Loucy (cell line): ENCODE measurements around the gene TIGD4.

Experiments
- H2AFZ ChIP-seq: fragments of 200-600 bp; sonication (generic); 2 replicates; pipeline ENCODE4 v1.6.0; 2016; ENCODE audit warnings: antibody characterized with exemption, mild to moderate bottlenecking, low read length, moderate library complexity
- H3F3A ChIP-seq: fragments of 200-600 bp; 2 replicates; pipeline ENCODE4 v1.6.0; 2016; ENCODE audit warnings: antibody characterized with exemption, low read depth, mild to moderate bottlenecking
- H3K27me3 ChIP-seq: fragments of 200-600 bp; sonication (generic); 2 replicates; pipeline ENCODE4 v1.6.1; 2014; ENCODE audit warnings: low read length, mild to moderate bottlenecking; ENCODE audit not compliant: insufficient read depth, poor library complexity, severe bottlenecking
- H3K36me3 ChIP-seq: fragments of 200-600 bp; sonication (generic); 2 replicates; pipeline ENCODE4 v1.6.1; 2016; ENCODE audit warnings: low read length; ENCODE audit not compliant: insufficient read depth
- H3K4me1 ChIP-seq: fragments of 200-600 bp; sonication (generic); 2 replicates; pipeline ENCODE4 v1.5.1; 2014; ENCODE audit warnings: low read length, mild to moderate bottlenecking; ENCODE audit not compliant: insufficient read depth, poor library complexity, severe bottlenecking
- H3K4me2 ChIP-seq: fragments of 200-600 bp; sonication (generic); 2 replicates; pipeline ENCODE4 v1.6.0; 2014; ENCODE audit warnings: antibody characterized with exemption, low read length, low read depth, mild to moderate bottlenecking; ENCODE audit not compliant: poor library complexity, severe bottlenecking
- H3K4me3 ChIP-seq: fragments of 200-600 bp; sonication (generic); 2 replicates; pipeline ENCODE4 v1.5.1; 2014; ENCODE audit warnings: low read length, mild to moderate bottlenecking, mixed read lengths; ENCODE audit not compliant: poor library complexity, severe bottlenecking
- H3K79me2 ChIP-seq: fragments of 200-600 bp; sonication (generic); 2 replicates; pipeline ENCODE4 v1.6.1; 2014; ENCODE audit warnings: low read length; ENCODE audit not compliant: insufficient read depth
- H3K9ac ChIP-seq: fragments of 200-600 bp; sonication (generic); 2 replicates; pipeline ENCODE4 v1.6.0; 2014; ENCODE audit warnings: mild to moderate bottlenecking, low read depth, low read length, moderate library complexity; ENCODE audit not compliant: poor library complexity, severe bottlenecking
- H3K9me2 ChIP-seq: fragments of 200-600 bp; sonication (generic); replicated peaks from 2 replicates; pipeline ENCODE4 v1.6.1; 2016; ENCODE audit warnings: low read depth, low read length, mixed read lengths
- H3K9me3 ChIP-seq: fragments of 200-600 bp; sonication (generic); 2 replicates; pipeline ENCODE4 v1.6.1; 2014; ENCODE audit warnings: mild to moderate bottlenecking, antibody characterized with exemption, low read length, low read depth; ENCODE audit not compliant: insufficient read depth
- H4K20me1 ChIP-seq: fragments of 200-600 bp; sonication (generic); 2 replicates; pipeline ENCODE4 v1.6.0; 2014; ENCODE audit warnings: antibody characterized with exemption, low read length, mild to moderate bottlenecking; ENCODE audit not compliant: insufficient read depth, poor library complexity, severe bottlenecking
- EZH2phosphoT487 ChIP-seq: fragments of 200-600 bp; IDR thresholded peaks from 2 replicates; pipeline ENCODE4 v1.6.1; 2018; ENCODE audit warnings: antibody characterized with exemption, mild to moderate bottlenecking, moderate library complexity, borderline replicate concordance
- TF ChIP-seq, protein P1 (sequence below): fragments of 200-600 bp; sonication (generic); conservative IDR thresholded peaks from 2 replicates; pipeline ENCODE4 v1.5.1; 2014; ENCODE audit warnings: mild to moderate bottlenecking, antibody characterized with exemption, low read length

TIGD4 gene

GRCh38 chr4:152810715-152811287 is 31.3 kb upstream of the TIGD4 start:
- H3K9me3 ChIP-seq: 0 out of 2 replicates have a peak, but pooled peaks cover 3% of the 10 kb centered on the region
- H3K4me2 ChIP-seq: no peak overlapping the region
- H3K4me1 ChIP-seq: peaks cover 35% of the 10 kb centered on the region
- peaks cover 6% of the 10 kb centered on the region for H3K36me3 ChIP-seq
- no peak overlapping the region for H2AFZ ChIP-seq
- no peaks in the 10 kb centered on the region for H3K9me2 ChIP-seq
- no peaks in the 10 kb centered on the region for H4K20me1 ChIP-seq
- peaks cover 78% of the 10 kb centered on the region for H3K79me2 ChIP-seq
- H3F3A ChIP-seq: peaks cover 4% of the 10 kb centered on the region; the same call in 1 of the 2 replicates
- H3K27me3 ChIP-seq: no peaks in the 10 kb centered on the region
- no peak overlapping the region for H3K4me3 ChIP-seq
- H3K9ac ChIP-seq: no peak overlapping the region
- TF ChIP-seq, protein P1, sequence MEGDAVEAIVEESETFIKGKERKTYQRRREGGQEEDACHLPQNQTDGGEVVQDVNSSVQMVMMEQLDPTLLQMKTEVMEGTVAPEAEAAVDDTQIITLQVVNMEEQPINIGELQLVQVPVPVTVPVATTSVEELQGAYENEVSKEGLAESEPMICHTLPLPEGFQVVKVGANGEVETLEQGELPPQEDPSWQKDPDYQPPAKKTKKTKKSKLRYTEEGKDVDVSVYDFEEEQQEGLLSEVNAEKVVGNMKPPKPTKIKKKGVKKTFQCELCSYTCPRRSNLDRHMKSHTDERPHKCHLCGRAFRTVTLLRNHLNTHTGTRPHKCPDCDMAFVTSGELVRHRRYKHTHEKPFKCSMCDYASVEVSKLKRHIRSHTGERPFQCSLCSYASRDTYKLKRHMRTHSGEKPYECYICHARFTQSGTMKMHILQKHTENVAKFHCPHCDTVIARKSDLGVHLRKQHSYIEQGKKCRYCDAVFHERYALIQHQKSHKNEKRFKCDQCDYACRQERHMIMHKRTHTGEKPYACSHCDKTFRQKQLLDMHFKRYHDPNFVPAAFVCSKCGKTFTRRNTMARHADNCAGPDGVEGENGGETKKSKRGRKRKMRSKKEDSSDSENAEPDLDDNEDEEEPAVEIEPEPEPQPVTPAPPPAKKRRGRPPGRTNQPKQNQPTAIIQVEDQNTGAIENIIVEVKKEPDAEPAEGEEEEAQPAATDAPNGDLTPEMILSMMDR: no peak
- no peak for TF ChIP-seq EZH2phosphoT487

DNA sequence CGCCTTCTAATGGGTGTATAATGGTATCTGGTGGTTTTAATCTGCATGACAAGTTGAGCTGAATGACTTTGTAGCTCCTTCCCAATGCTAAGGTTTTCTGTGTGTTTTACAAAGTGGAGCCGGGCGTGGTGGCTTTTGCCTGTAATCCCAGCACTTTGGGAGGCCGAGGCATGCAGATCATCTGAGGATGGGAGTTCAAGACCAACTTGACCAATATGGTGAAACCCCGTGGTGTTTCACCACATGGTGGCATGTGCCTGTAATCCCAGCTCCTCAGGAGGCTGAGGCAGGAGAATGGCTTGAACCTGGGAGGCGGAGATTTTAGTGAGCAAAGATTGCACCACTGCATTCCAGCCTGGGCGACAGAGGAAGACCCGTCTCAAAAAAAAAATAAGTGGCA is 29.1 kb upstream of the TIGD4 start:
- Histone ChIP-seq H3K4me1 (peaks cover 46% of the 10 kb centered on the region), H3K4me2 (no peak overlapping the region), H3K36me3 (no peaks in the 10 kb centered on the region; the same call in 1 of the 2 replicates), H2AFZ (no peak overlapping the region), H3K9ac (no peak overlapping the region), H4K20me1 (no peaks in the 10 kb centered on the region), H3K4me3 (no peak overlapping the region), H3K9me2 (no peaks in the 10 kb centered on the region), H3K27me3 (no peaks in the 10 kb centered on the region), H3F3A (peaks cover 4% of the 10 kb centered on the region; the same call in 1 of the 2 replicates), H3K79me2 (peaks cover 79% of the 10 kb centered on the region), H3K9me3 (no peaks in the 10 kb centered on the region)
- TF ChIP-seq EZH2phosphoT487: no peak
- TF ChIP-seq, protein P1: no peak

DNA sequence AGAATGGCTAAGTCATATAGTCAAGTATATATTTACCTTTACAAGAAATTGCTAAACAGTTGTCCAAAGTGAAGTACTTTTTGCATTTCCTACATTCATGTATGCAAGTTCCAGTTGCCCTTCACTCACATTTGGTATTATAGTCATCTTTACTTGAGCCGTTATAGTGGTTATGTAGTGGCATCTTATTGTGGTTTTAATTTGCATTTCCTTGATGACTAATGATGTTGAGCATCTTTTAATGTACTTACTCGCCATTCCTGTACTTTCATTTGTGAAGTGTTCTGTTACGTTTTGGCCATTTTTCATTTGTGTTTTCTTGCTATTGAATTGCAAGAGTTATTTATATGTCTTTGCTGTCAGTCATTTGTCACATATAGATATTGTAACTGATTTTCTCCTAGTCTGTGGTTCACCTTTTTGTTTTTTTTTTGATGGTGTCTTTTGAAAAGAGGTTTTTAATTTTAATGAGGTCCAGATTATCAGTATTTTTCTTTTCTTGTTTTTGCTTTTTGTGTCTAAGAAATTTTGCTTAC is 27.8 kb upstream of the TIGD4 start:
- Histone ChIP-seq H3K4me3 (peak overlapping the region; percentile 61), H4K20me1 (no peaks in the 10 kb centered on the region), H3F3A (peaks cover 4% of the 10 kb centered on the region; the same call in 1 of the 2 replicates), H3K4me2 (peak overlapping the region; percentile 71), H2AFZ (no peak overlapping the region), H3K9me3 (no peaks in the 10 kb centered on the region), H3K36me3 (peaks cover 2% of the 10 kb centered on the region; the same call in 1 of the 2 replicates), H3K27me3 (no peaks in the 10 kb centered on the region), H3K9ac (peak overlapping the region; percentile 29), H3K79me2 (peaks cover 83% of the 10 kb centered on the region), H3K9me2 (no peaks in the 10 kb centered on the region), H3K4me1 (peaks cover 58% of the 10 kb centered on the region)
- TF ChIP-seq EZH2phosphoT487: no peak
- TF ChIP-seq, protein P1: no peak
